Measurements from ENCODE around the gene GUCD1. TPM values are rescaled to one million over a fixed set of nuclear protein-coding genes. Genes with fewer than 3 reads are reported as not detected.

The GUCD1 gene
- total and polyA plus RNA-seq, 2 of the 8 experiments (the other 6 are each of a cell fraction or from before 2014, with no cell fraction given): 85.2 to 128 TPM

GRCh38 chr22:24578355-24579257 lies 23.7 kb upstream of the GUCD1 start:
- no peaks in the 10 kb centered on the region; a peak in 1 of 7 replicates for H3K4me1 ChIP-seq (replicated peaks in 1 of 4; ENCODE audit: control insufficient read depth in 3 of 4, insufficient read depth in 4 of 4, low read length in 3 of 4)
- H4K91ac ChIP-seq (replicated peaks; ENCODE audit: insufficient read length, low read length): no peak overlapping the region
- no peak overlapping the region for H3K18ac ChIP-seq (ENCODE audit: extremely low read depth, low read length)
- no peak overlapping the region for H3K27ac ChIP-seq (ENCODE audit: low read depth, low read length)
- H3K79me1 ChIP-seq (ENCODE audit: low read depth, low read length): no peaks in the 10 kb centered on the region
- DNase-seq (ENCODE audit: low read depth in 1 of 2, low spot score in 2 of 2) (no peak), FAIRE-seq (no peak)
- H3K23me2 ChIP-seq (ENCODE audit: low read depth, low read length): no peaks in the 10 kb centered on the region
- H4K8ac ChIP-seq (ENCODE audit: extremely low read depth, insufficient read depth, low read length): no peak overlapping the region
- no peak overlapping the region for H3K23ac ChIP-seq (ENCODE audit: insufficient read length)
- H2BK20ac ChIP-seq (ENCODE audit: low read length): no peak overlapping the region
- no peak overlapping the region for H2BK15ac ChIP-seq (ENCODE audit: low read length)
- no peak overlapping the region for H3K14ac ChIP-seq (ENCODE audit: insufficient read length)
- no peaks in the 10 kb centered on the region for H3K27me3 ChIP-seq (replicated peaks in 1 of 4; ENCODE audit: control insufficient read depth in 3 of 4, extremely low read depth in 1 of 4, insufficient read depth in 3 of 4, low read length in 3 of 4)
- H3K9ac ChIP-seq (replicated peaks in 1 of 4; ENCODE audit: extremely low read depth in 1 of 4, low read depth in 3 of 4, low read length in 3 of 4): no peak overlapping the region; a peak in 1 of 7 replicates
- ChIA-PET POLR2A (ENCODE audit: partially characterized antibody) (interaction anchor here (0.5 to 4.4 kb wide), 9 partner anchors 9 to 23 kb away, joined by 4 to 26 read pairs (median 6); partner anchors contain the start of genes LRRC75B and SNRPD3), CTCF (ENCODE audit: partially characterized antibody) (interaction anchor here (1.5 kb wide), 1 partner anchor 9 kb away, joined by 3 read pairs; no protein-coding TSS in a partner anchor)
- H3K4ac ChIP-seq (replicated peaks; ENCODE audit: insufficient read length, low read depth, low read length): no peak overlapping the region
- H2AFZ ChIP-seq (ENCODE audit: low read length): no peak overlapping the region
- H2AK5ac ChIP-seq (ENCODE audit: low read depth, low read length): no peak overlapping the region
- no peak overlapping the region for H2BK5ac ChIP-seq (ENCODE audit: low read depth, low read length)
- no peaks in the 10 kb centered on the region for H3K79me2 ChIP-seq (ENCODE audit: control insufficient read depth in 1 of 2, insufficient read depth in 2 of 2, low read length in 2 of 2)
- H3K9me3 ChIP-seq (ENCODE audit: insufficient read depth in 2 of 2, low read depth in 1 of 2, low read length in 1 of 2): no peaks in the 10 kb centered on the region
- H4K20me1 ChIP-seq (replicated peaks in 1 of 2; ENCODE audit: control insufficient read depth in 1 of 2, insufficient read depth in 2 of 2, low read length in 2 of 2): peaks cover 0 to 1% of the 10 kb centered on the region in 2 experiments
- 94% methylated on average over 8 of the region's 8 CpGs; no CpG with 5 or more reads in 1 of the 2 experiments for WGBS, 2 experiments (ENCODE audit: extremely low coverage in 1 of 2, insufficient coverage in 1 of 2, insufficient read length in 1 of 2, insufficient replicate concordance in 2 of 2, low coverage in 1 of 2, low lambda C conversion rate in 2 of 2, missing lambda C conversion rate in 1 of 2)
- no peak overlapping the region for H4K5ac ChIP-seq (ENCODE audit: insufficient read length, low read depth, low read length)
- H3K4me2 ChIP-seq (ENCODE audit: insufficient read depth in 1 of 2, low read depth in 2 of 2, low read length in 2 of 2): no peak overlapping the region
- H3K4me3 ChIP-seq (ENCODE audit: extremely low read depth in 1 of 4, insufficient read depth in 2 of 4, low read depth in 3 of 4, low read length in 4 of 4): no peak overlapping the region
- H2BK12ac ChIP-seq (ENCODE audit: low read depth, low read length): no peak overlapping the region
- no peak overlapping the region for H3K56ac ChIP-seq (replicated peaks; ENCODE audit: insufficient read length, low read depth, low read length)
- peaks cover 5 to 13% (median 9%) of the 10 kb centered on the region in 4 experiments; a peak in 5 of 8 replicates for H3K36me3 ChIP-seq (ENCODE audit: control insufficient read depth in 2 of 4, insufficient read depth in 4 of 4, low read length in 3 of 4)
- H2BK120ac ChIP-seq (replicated peaks; ENCODE audit: low read depth, low read length): no peak overlapping the region
- no peak for TF ChIP-seq SUZ12 (IDR thresholded peaks at IDR 0.05; ENCODE audit: low read length)
- TF ChIP-seq GTF2F1 (IDR thresholded peaks at IDR 0.05; ENCODE audit: borderline replicate concordance, low read depth, low read length): no peak
- TF ChIP-seq KDM5A (IDR thresholded peaks at IDR 0.05; ENCODE audit: low read length): no peak
- no peak for TF ChIP-seq NANOG (IDR thresholded peaks at IDR 0.05; ENCODE audit: insufficient read depth, low read depth, low read length, poor library complexity, severe bottlenecking)
- TF ChIP-seq SP4 (IDR thresholded peaks at IDR 0.05; ENCODE audit: low read length): no peak
- TF ChIP-seq TBP (IDR thresholded peaks at IDR 0.05; ENCODE audit: low read depth, low read length): no peak
- no peak for TF ChIP-seq CHD1 (IDR thresholded peaks at IDR 0.05; ENCODE audit: low read depth, low read length)
- no peak for TF ChIP-seq SRF (IDR thresholded peaks at IDR 0.05; ENCODE audit: low read depth, low read length)
- no peak for TF ChIP-seq USF2 (IDR thresholded peaks at IDR 0.05; ENCODE audit: low read length)
- TF ChIP-seq MAX (IDR thresholded peaks at IDR 0.05): no peak
- TF ChIP-seq TAF1 (IDR thresholded peaks at IDR 0.05; ENCODE audit: low read depth, low read length): no peak
